Mesothelial cell of epicardium (in vitro differentiated cells): ENCODE data around the gene COL16A1. TPM values are rescaled to one million over a fixed set of nuclear protein-coding genes. Genes with fewer than 3 reads are reported as not detected.

ENCODE experiments used
- DNase-seq, 2 experiments: peaks; one replicate each; pipeline ENCODE4 v3.0.0; 2021; ENCODE audit warnings: low spot score in 2 of 2; ENCODE audit not compliant: unreplicated experiment in 2 of 2
- H3K27ac Mint-ChIP-seq: 2 replicates; pipeline ENCODE4 v1.8.0; 2021; ENCODE audit warnings: mixed read lengths
- H3K27me3 Mint-ChIP-seq: 2 replicates; pipeline ENCODE4 v1.8.0; 2021; ENCODE audit warnings: low read depth, mixed read lengths
- H3K36me3 Mint-ChIP-seq: 2 replicates; pipeline ENCODE4 v1.8.0; 2021; ENCODE audit warnings: mixed read lengths
- H3K4me1 Mint-ChIP-seq: 2 replicates; pipeline ENCODE4 v1.8.0; 2021; ENCODE audit warnings: mixed read lengths
- H3K4me3 Mint-ChIP-seq: 2 replicates; pipeline ENCODE4 v1.8.0; 2021; ENCODE audit warnings: mild to moderate bottlenecking, moderate library complexity, mixed read lengths
- H3K9me3 Mint-ChIP-seq: 2 replicates; pipeline ENCODE4 v1.8.0; 2021; ENCODE audit warnings: mixed read lengths
- CTCF ChIP-seq: fragments of 200-600 bp; sonication (generic); IDR thresholded peaks from one replicate; pipeline ENCODE4 v1.5.0; 2021; ENCODE audit warnings: antibody characterized with exemption; ENCODE audit not compliant: unreplicated experiment
- total RNA-seq: library from RNA; stranded (reverse); gene quantifications from 3 replicates; pipeline ENCODE4 v1.2.1, GENCODE V29; 2021

COL16A1 gene
- total RNA-seq, 1 donor from 2014 or later: 389 TPM

- TF ChIP-seq CTCF: no peak
- peaks cover 4% of the 10 kb centered on the region for H3K36me3 Mint-ChIP-seq
- no peaks in the 10 kb centered on the region for H3K9me3 Mint-ChIP-seq
- H3K4me3 Mint-ChIP-seq: peak overlapping the region; percentile 72
- peaks cover 3% of the 10 kb centered on the region for H3K27me3 Mint-ChIP-seq
- peaks cover 70% of the 10 kb centered on the region for H3K4me1 Mint-ChIP-seq
- peak overlapping the region; percentile 95 for H3K27ac Mint-ChIP-seq
- no peak for DNase-seq
Measured at GRCh38 chr1:31704271-31705079, 658 bp upstream of the COL16A1 start.

GRCh38 chr1:31702836-31703404 lies 897 bp downstream of the COL16A1 start:
- no peak for TF ChIP-seq CTCF
- Mint-ChIP-seq H3K4me3 (peak overlapping the region; percentile 73), H3K9me3 (no peaks in the 10 kb centered on the region), H3K27ac (peak overlapping the region; percentile 96), H3K4me1 (peaks cover 73% of the 10 kb centered on the region), H3K36me3 (peaks cover 12% of the 10 kb centered on the region), H3K27me3 (no peaks in the 10 kb centered on the region)
- no peak for DNase-seq

- no peak for TF ChIP-seq CTCF
- H3K4me1 Mint-ChIP-seq: peaks cover 65% of the 10 kb centered on the region
- peaks cover 21% of the 10 kb centered on the region for H3K36me3 Mint-ChIP-seq
- H3K9me3 Mint-ChIP-seq: no peaks in the 10 kb centered on the region
- DNase-seq: peak; percentile 74 to 89
- no peaks in the 10 kb centered on the region for H3K27me3 Mint-ChIP-seq
- peak overlapping the region; percentile 96 for H3K27ac Mint-ChIP-seq
- H3K4me3 Mint-ChIP-seq: peak overlapping the region; percentile 73
Measured at GRCh38 chr1:31701091-31701736, 2.6 kb downstream of the COL16A1 start.

- no peak for TF ChIP-seq CTCF
- no peak for DNase-seq
- peaks cover 60% of the 10 kb centered on the region for H3K4me1 Mint-ChIP-seq
- peak overlapping the region; percentile 73 for H3K4me3 Mint-ChIP-seq
- peaks cover 22% of the 10 kb centered on the region for H3K36me3 Mint-ChIP-seq
- H3K9me3 Mint-ChIP-seq: no peaks in the 10 kb centered on the region
- peak overlapping the region; percentile 96 for H3K27ac Mint-ChIP-seq
- no peaks in the 10 kb centered on the region for H3K27me3 Mint-ChIP-seq
Measured at GRCh38 chr1:31700468-31701090, 3.2 kb downstream of the COL16A1 start.

- no peak for TF ChIP-seq CTCF
- Mint-ChIP-seq H3K4me1 (peaks cover 55% of the 10 kb centered on the region), H3K9me3 (no peaks in the 10 kb centered on the region), H3K36me3 (peaks cover 22% of the 10 kb centered on the region), H3K27ac (peak overlapping the region; percentile 96), H3K27me3 (no peaks in the 10 kb centered on the region), H3K4me3 (peak overlapping the region; percentile 6)
- DNase-seq: no peak
Measured at GRCh38 chr1:31699341-31699891, 4.4 kb downstream of the COL16A1 start.
